Measurements from ENCODE around the gene PTPRN2.

GRCh38 chr7:158018971-158019645, 568.5 kb downstream of the PTPRN2 start:
- TF ChIP-seq EZH2 (IDR thresholded peaks at IDR 0.05; ENCODE audit: borderline replicate concordance, low read depth, low read length) (no peak), POLR2A (conservative IDR thresholded peaks at IDR 0.05) (no peak), SRSF1 (IDR thresholded peaks at IDR 0.05; ENCODE audit: low read depth, low read length) (no peak), TAF1 (IDR thresholded peaks at IDR 0.05; ENCODE audit: control insufficient read depth, extremely low read depth, insufficient read depth, low read length, severe bottlenecking) (no peak), CUX1 (CRISPR knock-in tag; IDR thresholded peaks at IDR 0.05) (no peak), EP300 (IDR thresholded peaks at IDR 0.05; ENCODE audit: low read length) (no peak), CBX5 (IDR thresholded peaks at IDR 0.05; ENCODE audit: borderline replicate concordance, low read depth) (no peak), HMG20B (CRISPR knock-in tag; IDR thresholded peaks at IDR 0.05) (no peak), POLR2AphosphoS5 (IDR thresholded peaks at IDR 0.05; ENCODE audit: control insufficient read depth, insufficient read depth, low read depth, low read length) (no peak), ATF1 (CRISPR knock-in tag; IDR thresholded peaks at IDR 0.05) (no peak), ATF1 (tag; IDR thresholded peaks at IDR 0.05) (no peak), STAG1 (CRISPR knock-in tag; IDR thresholded peaks at IDR 0.05; ENCODE audit: borderline replicate concordance) (no peak)
- TF ChIP-seq, protein P1, sequence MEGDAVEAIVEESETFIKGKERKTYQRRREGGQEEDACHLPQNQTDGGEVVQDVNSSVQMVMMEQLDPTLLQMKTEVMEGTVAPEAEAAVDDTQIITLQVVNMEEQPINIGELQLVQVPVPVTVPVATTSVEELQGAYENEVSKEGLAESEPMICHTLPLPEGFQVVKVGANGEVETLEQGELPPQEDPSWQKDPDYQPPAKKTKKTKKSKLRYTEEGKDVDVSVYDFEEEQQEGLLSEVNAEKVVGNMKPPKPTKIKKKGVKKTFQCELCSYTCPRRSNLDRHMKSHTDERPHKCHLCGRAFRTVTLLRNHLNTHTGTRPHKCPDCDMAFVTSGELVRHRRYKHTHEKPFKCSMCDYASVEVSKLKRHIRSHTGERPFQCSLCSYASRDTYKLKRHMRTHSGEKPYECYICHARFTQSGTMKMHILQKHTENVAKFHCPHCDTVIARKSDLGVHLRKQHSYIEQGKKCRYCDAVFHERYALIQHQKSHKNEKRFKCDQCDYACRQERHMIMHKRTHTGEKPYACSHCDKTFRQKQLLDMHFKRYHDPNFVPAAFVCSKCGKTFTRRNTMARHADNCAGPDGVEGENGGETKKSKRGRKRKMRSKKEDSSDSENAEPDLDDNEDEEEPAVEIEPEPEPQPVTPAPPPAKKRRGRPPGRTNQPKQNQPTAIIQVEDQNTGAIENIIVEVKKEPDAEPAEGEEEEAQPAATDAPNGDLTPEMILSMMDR (IDR thresholded peaks at IDR 0.05 in 2 of 3, conservative IDR thresholded peaks at IDR 0.05 in 1 of 3; ENCODE audit: insufficient read depth in 2 of 3, low read depth in 1 of 3, low read length in 3 of 3): no peak
- TF ChIP-seq, protein P2, sequence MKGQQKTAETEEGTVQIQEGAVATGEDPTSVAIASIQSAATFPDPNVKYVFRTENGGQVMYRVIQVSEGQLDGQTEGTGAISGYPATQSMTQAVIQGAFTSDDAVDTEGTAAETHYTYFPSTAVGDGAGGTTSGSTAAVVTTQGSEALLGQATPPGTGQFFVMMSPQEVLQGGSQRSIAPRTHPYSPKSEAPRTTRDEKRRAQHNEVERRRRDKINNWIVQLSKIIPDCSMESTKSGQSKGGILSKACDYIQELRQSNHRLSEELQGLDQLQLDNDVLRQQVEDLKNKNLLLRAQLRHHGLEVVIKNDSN (CRISPR knock-in tag; IDR thresholded peaks at IDR 0.05): no peak
